T-cell (primary cell): ENCODE data around the gene CST4. TPM values are rescaled to one million over a fixed set of nuclear protein-coding genes. Genes with fewer than 3 reads are reported as not detected.

Experiments
- ATAC-seq, 4 experiments: fragments of 200-7000 bp in 3 of 4; fragments of 150-1000 bp in 1 of 4; cut with Tn5 transposase; replicated peaks in 1 of 4; 1 replicate in 3 of 4; 2 replicates in 1 of 4; pipeline ENCODE4 v1.10.0; 2021; ENCODE audit warnings: moderate library complexity in 3 of 4, mild to moderate bottlenecking in 2 of 4, moderate number of reproducible peaks in 1 of 4
- CTCF ChIA-PET, 2 donors: fragments of 300-600 bp; sonication (Branson Sonifier 250); formaldehyde crosslinking; loops; one replicate each; lab custom pipeline; 2022; ENCODE audit warnings: antibody characterized with exemption in 2 of 2; lab: Charles Lee
- POLR2A ChIA-PET, 2 donors: fragments of 300-600 bp; sonication (Branson Sonifier 250); formaldehyde crosslinking; loops; one replicate each; lab custom pipeline; 2022; ENCODE audit warnings: antibody characterized with exemption in 2 of 2; lab: Charles Lee
- DNase-seq, 35 experiments: peaks; one replicate each; pipeline versions ENCODE4 v3.0.0 to v3.0.0-alpha.2; 2013 to 2023
- H3K27ac ChIP-seq: one replicate; pipeline ENCODE4 v1.5.1; 2013; ENCODE audit warnings: low read length
- H3K27me3 ChIP-seq, 2 experiments: replicated peaks in 1 of 2; 1 replicate in 1 of 2; 2 replicates in 1 of 2; pipeline versions ENCODE4 v1.6.1 to v1.7.0; 2013; ENCODE audit warnings: low read length in 1 of 2, mixed read lengths in 1 of 2; ENCODE audit not compliant: control insufficient read depth in 2 of 2, insufficient read depth in 2 of 2; ENCODE audit errors: extremely low read depth in 1 of 2
- H3K36me3 ChIP-seq, 2 donors: 1 replicate in 1 of 2; 2 replicates in 1 of 2; pipeline versions ENCODE4 v1.6.1 to v1.7.0; 2013; ENCODE audit warnings: low read length in 1 of 2; ENCODE audit not compliant: control insufficient read depth in 2 of 2, insufficient read depth in 1 of 2; ENCODE audit errors: extremely low read depth in 1 of 2
- H3K4me1 ChIP-seq, 2 experiments: 1 replicate in 1 of 2; 2 replicates in 1 of 2; pipeline versions ENCODE4 v1.6.1 to v1.7.0; 2013; ENCODE audit warnings: low read length in 2 of 2, mixed read lengths in 1 of 2; ENCODE audit not compliant: insufficient read depth in 2 of 2, control insufficient read depth in 1 of 2; ENCODE audit errors: extremely low read depth in 1 of 2
- H3K4me3 ChIP-seq, 2 donors: 1 replicate in 1 of 2; 2 replicates in 1 of 2; pipeline versions ENCODE4 v1.5.1 to v1.7.0; 2013; ENCODE audit warnings: mild to moderate bottlenecking in 2 of 2, low read length in 1 of 2, moderate library complexity in 1 of 2; ENCODE audit not compliant: control insufficient read depth in 1 of 2; ENCODE audit errors: extremely low read depth in 1 of 2
- H3K9me3 ChIP-seq: 2 replicates; pipeline ENCODE4 v1.7.0; 2013
- H3K27ac Mint-ChIP-seq, 2 donors: one replicate each; pipeline ENCODE4 v1.8.0; 2020 to 2021; ENCODE audit warnings: mild to moderate bottlenecking in 2 of 2, mixed read lengths in 2 of 2
- H3K27me3 Mint-ChIP-seq, 2 donors: one replicate each; pipeline ENCODE4 v1.8.0; 2021 to 2022; ENCODE audit warnings: mixed read lengths in 2 of 2
- H3K36me3 Mint-ChIP-seq: one replicate; pipeline ENCODE4 v1.8.0; 2021; ENCODE audit warnings: mixed read lengths
- H3K4me1 Mint-ChIP-seq, 3 donors: one replicate each; pipeline ENCODE4 v1.8.0; 2020 to 2022; ENCODE audit warnings: mixed read lengths in 3 of 3, mild to moderate bottlenecking in 1 of 3
- H3K4me3 Mint-ChIP-seq, 3 donors: one replicate each; pipeline ENCODE4 v1.8.0; 2020 to 2022; ENCODE audit warnings: mild to moderate bottlenecking in 3 of 3, mixed read lengths in 3 of 3, moderate library complexity in 3 of 3
- H3K9me3 Mint-ChIP-seq, 3 donors: one replicate each; pipeline ENCODE4 v1.8.0; 2020 to 2022; ENCODE audit warnings: mixed read lengths in 3 of 3
- WGBS: methylation state at CpG from one replicate; pipeline ENCODE4 v1.1.5; 2013; ENCODE audit warnings: missing lambda C conversion rate; ENCODE audit not compliant: insufficient coverage; 5-methylcytosine and 5-hydroxymethylcytosine counted together
- total RNA-seq, 35 experiments: library from RNA in 6 of 35; stranded (reverse) in 6 of 35; fragments of 120-200 nt in 1 of 35; gene quantifications; one replicate each; pipeline versions ENCODE4 v1.2.1 to v1.2.4 and lab custom pipeline; 2013 to 2026

Gene CST4
- total RNA-seq, 5 donors from 2014 or later (not counting 1 experiment from before 2014, with no cell fraction given) = not detected

GRCh38 chr20:23657202-23657601 lies 31.6 kb downstream of the CST4 start:
- Histone ChIP-seq H3K4me3 (no peak overlapping the region), H3K27me3 (peaks cover 0 to 18% of the 10 kb centered on the region in 2 experiments), H3K36me3 (no peaks in the 10 kb centered on the region), H3K9me3 (no peaks in the 10 kb centered on the region), H3K4me1 (no peaks in the 10 kb centered on the region), H3K27ac (no peak overlapping the region)
- CTCF ChIA-PET = no interaction called here
- Mint-ChIP-seq H3K9me3 (no peaks in the 10 kb centered on the region), H3K27ac (no peak overlapping the region), H3K4me1 (no peaks in the 10 kb centered on the region), H3K27me3 (peaks cover 13% of the 10 kb centered on the region in 2 donors), H3K36me3 (no peaks in the 10 kb centered on the region), H3K4me3 (no peak overlapping the region)
- ATAC-seq (no peak), DNase-seq (no peak)
- WGBS = 81% methylated on average over 4 of the region's 8 CpGs
- POLR2A ChIA-PET = no interaction called here

GRCh38 chr20:23656372-23656771 lies 32.5 kb downstream of the CST4 start:
- H3K4me1 Mint-ChIP-seq = no peaks in the 10 kb centered on the region
- H3K4me3 Mint-ChIP-seq = no peak overlapping the region
- Histone ChIP-seq H3K4me3 (no peak overlapping the region), H3K9me3 (no peaks in the 10 kb centered on the region), H3K36me3 (no peaks in the 10 kb centered on the region), H3K27ac (no peak overlapping the region), H3K27me3 (peaks cover 0 to 18% of the 10 kb centered on the region in 2 experiments), H3K4me1 (no peaks in the 10 kb centered on the region)
- ATAC-seq (no peak), DNase-seq (no peak)
- POLR2A ChIA-PET = no interaction called here
- H3K27ac Mint-ChIP-seq = no peak overlapping the region
- WGBS = 68% methylated on average over 10 of the region's 10 CpGs
- H3K9me3 Mint-ChIP-seq = no peaks in the 10 kb centered on the region
- CTCF ChIA-PET = no interaction called here
- H3K36me3 Mint-ChIP-seq = no peaks in the 10 kb centered on the region
- peaks cover 13% of the 10 kb centered on the region in 2 donors for H3K27me3 Mint-ChIP-seq

- no peak overlapping the region for H3K27ac Mint-ChIP-seq
- peaks cover 13% of the 10 kb centered on the region in 2 donors for H3K27me3 Mint-ChIP-seq
- Histone ChIP-seq H3K27ac (no peak overlapping the region), H3K4me3 (no peak overlapping the region), H3K4me1 (no peaks in the 10 kb centered on the region), H3K27me3 (peaks cover 0 to 18% of the 10 kb centered on the region in 2 experiments), H3K36me3 (no peaks in the 10 kb centered on the region), H3K9me3 (no peaks in the 10 kb centered on the region)
- POLR2A ChIA-PET = no interaction called here
- H3K9me3 Mint-ChIP-seq = no peaks in the 10 kb centered on the region
- CTCF ChIA-PET = no interaction called here
- H3K36me3 Mint-ChIP-seq = no peaks in the 10 kb centered on the region
- DNase-seq = peak in 1 of 35 experiments; percentile 32
- no peak for ATAC-seq
- no peaks in the 10 kb centered on the region for H3K4me1 Mint-ChIP-seq
- H3K4me3 Mint-ChIP-seq = no peak overlapping the region
- 54% methylated on average over 18 of the region's 23 CpGs for WGBS
Measured at GRCh38 chr20:23655491-23656211, 33.2 kb downstream of the CST4 start.

GRCh38 chr20:23654717-23655116 lies 34.1 kb downstream of the CST4 start:
- H3K4me1 Mint-ChIP-seq = no peaks in the 10 kb centered on the region
- no peak for DNase-seq
- H3K36me3 ChIP-seq = no peaks in the 10 kb centered on the region
- WGBS = no CpG with 5 or more reads among the region's 4 CpGs
- H3K9me3 ChIP-seq = no peaks in the 10 kb centered on the region
- no peak overlapping the region for H3K4me3 Mint-ChIP-seq
- H3K4me3 ChIP-seq = no peak overlapping the region
- ChIA-PET POLR2A (no interaction called here), CTCF (no interaction called here)
- H3K4me1 ChIP-seq = no peaks in the 10 kb centered on the region
- H3K36me3 Mint-ChIP-seq = no peaks in the 10 kb centered on the region
- H3K27ac ChIP-seq = no peak overlapping the region
- ATAC-seq = no peak
- H3K27me3 Mint-ChIP-seq = peaks cover 13% of the 10 kb centered on the region in 2 donors
- no peak overlapping the region for H3K27ac Mint-ChIP-seq
- peaks cover 0 to 18% of the 10 kb centered on the region in 2 experiments for H3K27me3 ChIP-seq
- no peaks in the 10 kb centered on the region for H3K9me3 Mint-ChIP-seq

- WGBS = 83% methylated on average over 1 of the region's 2 CpGs
- no peak overlapping the region for H3K27ac ChIP-seq
Measured at GRCh38 chr20:23654000-23654399, 34.8 kb downstream of the CST4 start.

GRCh38 chr20:23653400-23653938 lies 35.4 kb downstream of the CST4 start:
- Histone ChIP-seq H3K4me3 (no peak overlapping the region), H3K4me1 (no peaks in the 10 kb centered on the region), H3K9me3 (no peaks in the 10 kb centered on the region), H3K27me3 (peaks cover 0 to 18% of the 10 kb centered on the region in 2 experiments), H3K27ac (no peak overlapping the region), H3K36me3 (no peaks in the 10 kb centered on the region)
- H3K27me3 Mint-ChIP-seq = peaks cover 13% of the 10 kb centered on the region in 2 donors
- no peak overlapping the region for H3K4me3 Mint-ChIP-seq
- DNase-seq = no peak
- H3K9me3 Mint-ChIP-seq = no peaks in the 10 kb centered on the region
- H3K36me3 Mint-ChIP-seq = no peaks in the 10 kb centered on the region
- POLR2A ChIA-PET = no interaction called here
- no peaks in the 10 kb centered on the region for H3K4me1 Mint-ChIP-seq
- no peak for ATAC-seq
- CTCF ChIA-PET = no interaction called here
- H3K27ac Mint-ChIP-seq = no peak overlapping the region
- WGBS = 100% methylated on average over 1 of the region's 3 CpGs

More at GRCh38 chr20:23654000-23654399, 34.8 kb downstream of the CST4 start:
- no peak overlapping the region for H3K27ac Mint-ChIP-seq
- peaks cover 0 to 18% of the 10 kb centered on the region in 2 experiments for H3K27me3 ChIP-seq
- DNase-seq (no peak), ATAC-seq (no peak)
- no peaks in the 10 kb centered on the region for H3K9me3 Mint-ChIP-seq
- H3K36me3 Mint-ChIP-seq = no peaks in the 10 kb centered on the region
- POLR2A ChIA-PET = no interaction called here
- no peak overlapping the region for H3K4me3 Mint-ChIP-seq
- no peaks in the 10 kb centered on the region for H3K36me3 ChIP-seq
- peaks cover 13% of the 10 kb centered on the region in 2 donors for H3K27me3 Mint-ChIP-seq
- H3K9me3 ChIP-seq = no peaks in the 10 kb centered on the region
- no peaks in the 10 kb centered on the region for H3K4me1 Mint-ChIP-seq
- H3K4me1 ChIP-seq = no peaks in the 10 kb centered on the region
- CTCF ChIA-PET = no interaction called here
- no peak overlapping the region for H3K4me3 ChIP-seq
